Effector memory CD4-positive, alpha-beta T cell (primary cell): Measurements from ENCODE around the gene ATP5F1D.

ENCODE experiments used
- DNase-seq, 3 donors: peaks; one replicate each; pipeline ENCODE4 v3.0.0-alpha.2; 2020
- H3K27ac ChIP-seq: 2 replicates; pipeline ENCODE4 v1.7.0; 2013; ENCODE audit warnings: mild to moderate bottlenecking, low read length, moderate library complexity; ENCODE audit not compliant: insufficient read depth, poor library complexity, severe bottlenecking
- H3K27me3 ChIP-seq: replicated peaks from 2 replicates; pipeline ENCODE4 v1.7.0; 2013; ENCODE audit warnings: mild to moderate bottlenecking, low read length; ENCODE audit not compliant: insufficient read depth, control insufficient read depth, poor library complexity, severe bottlenecking
- H3K36me3 ChIP-seq: 2 replicates; pipeline ENCODE4 v1.7.0; 2013; ENCODE audit warnings: mild to moderate bottlenecking, low read length, moderate library complexity; ENCODE audit not compliant: control insufficient read depth, insufficient read depth
- H3K4me1 ChIP-seq: 2 replicates; pipeline ENCODE4 v1.7.0; 2013; ENCODE audit warnings: low read length, mild to moderate bottlenecking; ENCODE audit not compliant: control insufficient read depth, insufficient read depth, poor library complexity, severe bottlenecking
- H3K4me3 ChIP-seq: 2 replicates; pipeline ENCODE4 v1.7.0; 2013; ENCODE audit warnings: low read length, low read depth, mild to moderate bottlenecking; ENCODE audit not compliant: insufficient read depth, poor library complexity, severe bottlenecking
- H3K9me3 ChIP-seq: 2 replicates; pipeline ENCODE4 v1.7.0; 2013; ENCODE audit warnings: mild to moderate bottlenecking, low read length, moderate library complexity; ENCODE audit not compliant: control insufficient read depth

ATP5F1D gene

DNA sequence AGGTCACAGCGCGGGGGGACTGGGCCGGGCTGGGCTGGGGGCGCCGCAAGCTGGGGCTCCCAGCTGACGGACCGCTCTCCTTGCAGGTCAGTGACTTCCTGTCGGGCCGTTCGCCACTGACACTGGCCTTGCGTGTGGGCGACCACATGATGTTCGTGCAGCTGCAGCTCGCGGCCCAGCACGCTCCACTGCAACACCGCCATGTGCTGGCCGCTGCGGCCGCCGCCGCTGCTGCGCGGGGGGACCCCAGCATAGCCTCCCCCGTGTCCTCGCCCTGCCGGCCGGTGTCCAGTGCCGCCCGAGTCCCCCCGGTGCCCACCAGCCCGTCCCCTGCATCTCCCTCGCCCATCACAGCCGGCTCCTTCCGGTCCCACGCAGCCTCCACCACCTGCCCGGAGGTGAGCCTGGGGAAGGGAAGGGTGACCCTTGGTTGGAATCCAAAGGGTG lies 12.6 kb downstream of the ATP5F1D start:
- H3K27me3 ChIP-seq, result no peaks in the 10 kb centered on the region
- DNase-seq, result no peak
- H3K9me3 ChIP-seq, result no peaks in the 10 kb centered on the region
- H3K27ac ChIP-seq, result peak overlapping the region; percentile 89
- peaks cover 48% of the 10 kb centered on the region for H3K36me3 ChIP-seq
- H3K4me1 ChIP-seq, result peaks cover 69% of the 10 kb centered on the region
- peak overlapping the region; percentile 96 for H3K4me3 ChIP-seq

GRCh38 chr19:1254530-1255185 lies 13.1 kb downstream of the ATP5F1D start:
- Histone ChIP-seq H3K9me3 (no peaks in the 10 kb centered on the region), H3K4me3 (no peak overlapping the region), H3K27me3 (no peaks in the 10 kb centered on the region), H3K4me1 (peaks cover 72% of the 10 kb centered on the region), H3K36me3 (peaks cover 48% of the 10 kb centered on the region), H3K27ac (no peak overlapping the region)
- no peak for DNase-seq

GRCh38 chr19:1255186-1256161 lies 13.9 kb downstream of the ATP5F1D start:
- no peaks in the 10 kb centered on the region for H3K27me3 ChIP-seq
- H3K36me3 ChIP-seq, result peaks cover 48% of the 10 kb centered on the region
- H3K27ac ChIP-seq, result no peak overlapping the region
- no peaks in the 10 kb centered on the region for H3K9me3 ChIP-seq
- no peak for DNase-seq
- no peak overlapping the region for H3K4me3 ChIP-seq
- H3K4me1 ChIP-seq, result peaks cover 80% of the 10 kb centered on the region

DNA sequence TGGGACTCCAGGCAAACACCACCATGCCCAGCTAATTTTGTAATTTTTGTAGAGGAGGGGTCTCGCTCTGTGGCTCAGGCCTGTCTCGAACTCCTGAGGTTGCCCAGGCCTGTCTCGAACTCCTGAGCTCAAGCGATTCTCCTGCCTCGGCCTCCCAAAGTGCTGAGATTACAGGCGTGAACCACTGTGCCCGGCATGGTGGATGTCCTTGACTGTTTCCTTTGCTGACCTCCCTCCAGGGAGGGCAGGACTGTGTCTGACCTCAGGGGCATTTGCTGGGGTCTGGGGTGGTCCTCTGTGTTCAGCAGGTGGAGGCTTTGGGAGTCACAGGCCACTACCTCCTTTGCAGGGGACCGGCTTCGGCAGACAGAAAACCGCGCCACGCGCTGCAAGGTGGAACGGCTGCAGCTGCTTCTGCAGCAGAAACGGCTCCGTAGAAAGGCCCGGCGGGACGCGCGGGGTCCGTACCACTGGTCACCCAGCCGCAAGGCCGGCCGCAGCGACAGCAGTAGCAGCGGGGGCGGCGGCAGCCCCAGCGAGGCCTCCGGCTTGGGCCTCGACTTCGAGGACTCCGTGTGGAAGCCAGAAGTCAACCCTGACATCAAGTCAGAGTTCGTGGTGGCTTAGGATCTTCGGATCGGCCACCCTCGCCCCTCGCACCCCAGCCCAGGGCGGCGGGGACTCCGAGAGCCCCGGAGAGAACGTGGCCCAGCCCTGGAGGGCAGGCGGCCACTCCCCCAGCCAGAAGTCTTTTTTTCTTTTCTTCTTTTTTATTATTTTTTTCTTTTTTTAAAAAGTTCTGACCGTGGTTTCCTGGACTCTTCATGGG lies 15.3 kb downstream of the ATP5F1D start:
- no peaks in the 10 kb centered on the region for H3K9me3 ChIP-seq
- H3K4me1 ChIP-seq, result peaks cover 83% of the 10 kb centered on the region
- H3K27ac ChIP-seq, result peak overlapping the region; percentile 11
- H3K36me3 ChIP-seq, result peaks cover 48% of the 10 kb centered on the region
- DNase-seq, result no peak
- H3K27me3 ChIP-seq, result no peaks in the 10 kb centered on the region
- no peak overlapping the region for H3K4me3 ChIP-seq

- DNase-seq, result no peak
- no peak overlapping the region for H3K4me3 ChIP-seq
- H3K27me3 ChIP-seq, result no peaks in the 10 kb centered on the region
- H3K9me3 ChIP-seq, result no peaks in the 10 kb centered on the region
- peak overlapping the region; percentile 97 for H3K27ac ChIP-seq
- H3K4me1 ChIP-seq, result peaks cover 83% of the 10 kb centered on the region
- peaks cover 48% of the 10 kb centered on the region for H3K36me3 ChIP-seq
Observed at GRCh38 chr19:1257475-1258162, 16.1 kb downstream of the ATP5F1D start.

DNA sequence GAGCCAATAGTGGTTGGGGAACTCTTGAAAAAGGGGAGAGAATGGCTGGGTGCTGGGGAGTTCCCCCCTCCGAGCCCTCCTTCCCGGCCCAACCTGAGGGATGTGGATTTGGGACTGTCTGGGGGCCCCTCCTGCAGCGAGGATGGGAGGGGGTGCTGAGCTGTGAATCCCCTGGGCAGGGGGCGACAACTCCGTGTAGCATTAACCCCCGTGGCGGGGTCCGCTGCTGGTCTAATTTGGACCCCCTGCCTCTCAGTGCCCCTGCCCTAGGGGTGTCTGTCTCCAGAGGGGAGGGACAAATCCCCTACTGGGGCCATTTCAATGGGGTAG lies 16.6 kb downstream of the ATP5F1D start:
- Histone ChIP-seq H3K27ac (peak overlapping the region; percentile 97), H3K27me3 (no peaks in the 10 kb centered on the region), H3K9me3 (no peaks in the 10 kb centered on the region), H3K4me1 (peaks cover 83% of the 10 kb centered on the region), H3K4me3 (no peak overlapping the region), H3K36me3 (peaks cover 48% of the 10 kb centered on the region)
- no peak for DNase-seq

DNA sequence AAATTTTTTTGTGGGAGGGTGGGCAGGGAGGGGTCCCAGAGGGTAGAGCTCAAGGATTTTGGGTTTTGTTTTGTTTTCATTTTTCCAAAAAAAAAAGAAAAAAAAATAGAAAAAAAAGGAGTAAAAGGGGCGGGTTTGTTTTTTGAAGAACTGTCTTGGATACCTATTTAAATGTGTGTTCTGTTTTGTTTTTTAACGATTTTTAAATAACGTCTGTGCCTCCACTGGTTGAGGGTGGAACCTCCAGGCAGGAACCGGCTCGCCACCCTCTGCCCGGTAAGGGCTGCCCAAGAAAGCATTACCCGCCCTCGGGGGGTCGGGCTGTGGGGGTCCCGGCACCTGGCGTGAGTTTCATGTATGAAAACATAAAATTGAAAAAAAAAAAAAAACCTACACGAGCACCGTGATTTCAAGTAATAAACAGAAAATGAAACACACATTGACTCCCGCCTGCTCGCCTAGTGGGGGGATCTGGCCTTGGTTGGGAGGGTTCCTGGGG lies 17.2 kb downstream of the ATP5F1D start:
- no peak for DNase-seq
- H3K4me1 ChIP-seq, result peaks cover 77% of the 10 kb centered on the region
- no peaks in the 10 kb centered on the region for H3K9me3 ChIP-seq
- peak overlapping the region; percentile 39 for H3K4me3 ChIP-seq
- H3K27ac ChIP-seq, result peak overlapping the region; percentile 97
- no peaks in the 10 kb centered on the region for H3K27me3 ChIP-seq
- peaks cover 44% of the 10 kb centered on the region for H3K36me3 ChIP-seq

GRCh38 chr19:1259206-1259875 lies 17.8 kb downstream of the ATP5F1D start:
- peaks cover 71% of the 10 kb centered on the region for H3K4me1 ChIP-seq
- H3K27me3 ChIP-seq, result no peaks in the 10 kb centered on the region
- H3K36me3 ChIP-seq, result peaks cover 38% of the 10 kb centered on the region
- DNase-seq, result peak; percentile 59 to 68 (median 60)
- H3K27ac ChIP-seq, result peak overlapping the region; percentile 97
- no peaks in the 10 kb centered on the region for H3K9me3 ChIP-seq
- peak overlapping the region; percentile 39 for H3K4me3 ChIP-seq
